ENCODE measurements around the gene TMED7. TPM values are rescaled to one million over a fixed set of nuclear protein-coding genes. Genes with fewer than 3 reads are reported as not detected.

TMED7 gene
- polyA plus RNA-seq, 3 donors: 18.2 to 70.1 (median 65.1) TPM

DNA sequence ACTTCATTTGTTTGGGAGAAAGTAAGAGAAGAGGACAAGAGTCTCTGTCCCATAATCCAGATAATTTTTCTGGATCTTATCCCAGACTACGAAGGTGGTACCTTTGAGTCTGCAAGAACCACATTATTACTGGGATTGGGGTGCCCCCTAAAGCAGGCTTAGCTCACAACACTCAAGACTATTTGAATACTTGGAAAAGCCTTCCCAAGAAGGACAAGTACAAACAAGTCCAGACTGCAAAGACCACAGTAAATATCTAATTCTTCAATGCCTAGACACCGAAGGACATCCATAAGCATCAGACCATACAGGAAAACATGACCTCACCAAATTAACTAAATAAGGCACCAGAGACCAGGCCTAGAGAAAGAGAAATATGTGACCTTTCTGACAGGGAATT lies 40.2 kb upstream of the TMED7 start:
- H3K9me3 Mint-ChIP-seq: peaks cover 8 to 28% (median 11%) of the 10 kb centered on the region in 7 donors
- H3K36me3 ChIP-seq (replicated peaks in 1 of 2; ENCODE audit: control insufficient read depth in 1 of 2, insufficient read depth in 2 of 2, low read length in 2 of 2): no peaks in the 10 kb centered on the region
- no peak overlapping the region for H3K27ac Mint-ChIP-seq
- no peaks in the 10 kb centered on the region for H3K4me1 ChIP-seq (ENCODE audit: control insufficient read depth in 1 of 2, insufficient read depth in 2 of 2, low read length in 2 of 2)
- no peak overlapping the region for H3K4me3 Mint-ChIP-seq
- H3K4me3 ChIP-seq (replicated peaks in 1 of 3; ENCODE audit: low read depth in 2 of 3, low read length in 3 of 3): no peak overlapping the region
- no peak overlapping the region for H3K4me2 ChIP-seq (replicated peaks; ENCODE audit: extremely low read depth, low read length, poor library complexity, severe bottlenecking)
- intact Hi-C loops (cut with micrococcal nuclease): no loop called here
- H3K27me3 Mint-ChIP-seq (ENCODE audit: low read depth in 3 of 3): peaks cover 0 to 3% (median 3%) of the 10 kb centered on the region in 3 donors
- TF ChIP-seq, protein P1, sequence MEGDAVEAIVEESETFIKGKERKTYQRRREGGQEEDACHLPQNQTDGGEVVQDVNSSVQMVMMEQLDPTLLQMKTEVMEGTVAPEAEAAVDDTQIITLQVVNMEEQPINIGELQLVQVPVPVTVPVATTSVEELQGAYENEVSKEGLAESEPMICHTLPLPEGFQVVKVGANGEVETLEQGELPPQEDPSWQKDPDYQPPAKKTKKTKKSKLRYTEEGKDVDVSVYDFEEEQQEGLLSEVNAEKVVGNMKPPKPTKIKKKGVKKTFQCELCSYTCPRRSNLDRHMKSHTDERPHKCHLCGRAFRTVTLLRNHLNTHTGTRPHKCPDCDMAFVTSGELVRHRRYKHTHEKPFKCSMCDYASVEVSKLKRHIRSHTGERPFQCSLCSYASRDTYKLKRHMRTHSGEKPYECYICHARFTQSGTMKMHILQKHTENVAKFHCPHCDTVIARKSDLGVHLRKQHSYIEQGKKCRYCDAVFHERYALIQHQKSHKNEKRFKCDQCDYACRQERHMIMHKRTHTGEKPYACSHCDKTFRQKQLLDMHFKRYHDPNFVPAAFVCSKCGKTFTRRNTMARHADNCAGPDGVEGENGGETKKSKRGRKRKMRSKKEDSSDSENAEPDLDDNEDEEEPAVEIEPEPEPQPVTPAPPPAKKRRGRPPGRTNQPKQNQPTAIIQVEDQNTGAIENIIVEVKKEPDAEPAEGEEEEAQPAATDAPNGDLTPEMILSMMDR (IDR thresholded peaks at IDR 0.05): no peak
- H2AFZ ChIP-seq (ENCODE audit: insufficient read depth, low read depth, low read length, poor library complexity, severe bottlenecking): no peak overlapping the region
- H3K27me3 ChIP-seq (ENCODE audit: control insufficient read depth in 2 of 2, insufficient read depth in 2 of 2, low read length in 2 of 2): peaks cover 0 to 2% of the 10 kb centered on the region in 2 donors
- H3K9me3 ChIP-seq (replicated peaks in 1 of 2; ENCODE audit: control insufficient read depth in 1 of 2, insufficient read depth in 1 of 2, low read length in 2 of 2): peaks cover 8 to 9% of the 10 kb centered on the region in 2 donors
- H3K79me2 ChIP-seq (ENCODE audit: insufficient read depth, low read length): no peaks in the 10 kb centered on the region
- no peak for DNase-seq
- no peak overlapping the region for H3K9ac ChIP-seq (ENCODE audit: insufficient read depth, low read length, poor library complexity, severe bottlenecking)
- no peaks in the 10 kb centered on the region for H3K36me3 Mint-ChIP-seq
- no CpG with 5 or more reads among the region's 2 CpGs for WGBS (ENCODE audit: insufficient coverage)
- H3K4me1 Mint-ChIP-seq: no peaks in the 10 kb centered on the region
- H4K20me1 ChIP-seq (ENCODE audit: insufficient read depth, low read length): no peaks in the 10 kb centered on the region
- no peak overlapping the region for H3K27ac ChIP-seq (ENCODE audit: low read depth in 1 of 2, low read length in 2 of 2)

DNA sequence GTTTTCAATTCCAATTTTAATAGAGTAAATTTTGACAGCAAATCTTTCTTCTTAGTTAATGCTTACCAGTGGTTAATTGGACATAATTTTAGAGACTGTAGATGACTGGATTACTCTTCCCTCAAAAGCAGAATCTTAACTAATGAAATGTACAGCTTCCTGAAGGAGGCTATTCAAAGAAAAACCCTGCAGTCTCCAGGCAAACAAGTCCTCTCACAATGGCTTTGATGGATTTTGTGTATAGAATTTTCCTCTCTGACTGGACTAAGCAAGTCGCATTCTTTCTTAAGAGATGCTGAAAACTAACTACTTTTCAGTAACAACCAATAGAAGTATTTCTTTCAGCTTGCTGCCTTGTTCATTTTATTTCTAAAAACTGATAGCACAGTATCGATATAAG lies 35.7 kb upstream of the TMED7 start:
- peaks cover 1 to 15% (median 7%) of the 10 kb centered on the region in 7 donors for H3K9me3 Mint-ChIP-seq
- no peaks in the 10 kb centered on the region for H3K4me1 ChIP-seq (ENCODE audit: control insufficient read depth in 1 of 2, insufficient read depth in 2 of 2, low read length in 2 of 2)
- no CpG with 5 or more reads among the region's 2 CpGs for WGBS (ENCODE audit: insufficient coverage)

More for the DNA sequence above, 35.7 kb upstream of the TMED7 start:
- Histone ChIP-seq H3K4me2 (replicated peaks; ENCODE audit: extremely low read depth, low read length, poor library complexity, severe bottlenecking) (no peak overlapping the region), H3K79me2 (ENCODE audit: insufficient read depth, low read length) (no peaks in the 10 kb centered on the region), H2AFZ (ENCODE audit: insufficient read depth, low read depth, low read length, poor library complexity, severe bottlenecking) (no peak overlapping the region), H3K9ac (ENCODE audit: insufficient read depth, low read length, poor library complexity, severe bottlenecking) (no peak overlapping the region), H3K27ac (ENCODE audit: low read depth in 1 of 2, low read length in 2 of 2) (no peak overlapping the region), H4K20me1 (ENCODE audit: insufficient read depth, low read length) (no peaks in the 10 kb centered on the region), H3K9me3 (replicated peaks in 1 of 2; ENCODE audit: control insufficient read depth in 1 of 2, insufficient read depth in 1 of 2, low read length in 2 of 2) (peaks cover 8 to 9% of the 10 kb centered on the region in 2 donors), H3K36me3 (replicated peaks in 1 of 2; ENCODE audit: control insufficient read depth in 1 of 2, insufficient read depth in 2 of 2, low read length in 2 of 2) (no peaks in the 10 kb centered on the region), H3K27me3 (ENCODE audit: control insufficient read depth in 2 of 2, insufficient read depth in 2 of 2, low read length in 2 of 2) (peaks cover 2 to 3% of the 10 kb centered on the region in 2 donors), H3K4me3 (replicated peaks in 1 of 3; ENCODE audit: low read depth in 2 of 3, low read length in 3 of 3) (no peak overlapping the region)
- no peak overlapping the region for H3K27ac Mint-ChIP-seq
- TF ChIP-seq, protein P1 (IDR thresholded peaks at IDR 0.05): no peak
- intact Hi-C loops (cut with micrococcal nuclease): no loop called here
- H3K4me3 Mint-ChIP-seq: no peak overlapping the region
- H3K27me3 Mint-ChIP-seq (ENCODE audit: low read depth in 3 of 3): peaks cover 0 to 3% (median 3%) of the 10 kb centered on the region in 3 donors
- H3K4me1 Mint-ChIP-seq: no peaks in the 10 kb centered on the region
- DNase-seq: no peak
- H3K36me3 Mint-ChIP-seq: no peaks in the 10 kb centered on the region

Data from CD14-positive monocyte (primary cell).